Endothelial cell of umbilical vein (primary cell): ENCODE data around the gene DPEP2.
"Not testable (repeated sequence)": the region's sequence is repeated elsewhere in the genome, so short reads cannot be mapped to it uniquely, and the experiment has no call there.

Experiments used
- CTCF ChIP-seq, 2 donors: IDR thresholded peaks; 1 replicate in 1 of 2; 2 replicates in 1 of 2; pipeline ENCODE4 v1.5.1; 2011; ENCODE audit warnings: low read length in 2 of 2, mild to moderate bottlenecking in 2 of 2, moderate library complexity in 2 of 2, control low read depth in 1 of 2, inconsistent platforms in 1 of 2, low read depth in 1 of 2; ENCODE audit not compliant: insufficient read depth in 1 of 2; ENCODE audit errors: extremely low read depth in 1 of 2
- FOS ChIP-seq: IDR thresholded peaks from 2 replicates; pipeline ENCODE4 v1.6.1; 2011; ENCODE audit warnings: mild to moderate bottlenecking, low read length, moderate library complexity, borderline replicate concordance; ENCODE audit not compliant: insufficient read depth
- JUN ChIP-seq: IDR thresholded peaks from 2 replicates; pipeline ENCODE4 v1.6.1; 2011; ENCODE audit warnings: borderline replicate concordance, low read depth; ENCODE audit not compliant: insufficient read length, insufficient read depth
- MAX ChIP-seq: IDR thresholded peaks from 2 replicates; pipeline ENCODE4 v1.6.1; 2011; ENCODE audit not compliant: insufficient read depth, insufficient read length
- POLR2A ChIP-seq: IDR thresholded peaks from 2 replicates; pipeline ENCODE4 v1.6.1; 2012; ENCODE audit warnings: low read depth, mild to moderate bottlenecking, control low read depth, low read length
- POLR2AphosphoS5 ChIP-seq: IDR thresholded peaks from 2 replicates; pipeline ENCODE4 v1.6.1; 2012; ENCODE audit warnings: low read depth, mild to moderate bottlenecking, control low read depth, low read length, moderate library complexity; ENCODE audit not compliant: insufficient read depth

- not testable (repeated sequence) for TF ChIP-seq CTCF (IDR thresholded peaks at IDR 0.05; ENCODE audit: extremely low read depth in 1 of 2, insufficient read depth in 1 of 2, low read depth in 1 of 2, low read length in 2 of 2); POLR2A; MAX; JUN; FOS; POLR2AphosphoS5
Observed at GRCh38 chr16:67972285-67972684, 27.0 kb downstream of the DPEP2 start.
